GM23248 (cell line): ENCODE results near the gene RITA1. TPM values are rescaled to one million over a fixed set of nuclear protein-coding genes. Genes with fewer than 3 reads are reported as not detected.

Experiments used
- DNase-seq: peaks from one replicate; pipeline ENCODE4 v3.0.0-alpha.2; 2015
- H2AFZ ChIP-seq: fragments of 200-600 bp; sonication (generic); 2 replicates; pipeline ENCODE4 v1.6.1; 2016; ENCODE audit warnings: antibody characterized with exemption
- H3F3A ChIP-seq: fragments of 200-600 bp; sonication (generic); 2 replicates; pipeline ENCODE4 v1.6.1; 2016; ENCODE audit warnings: mild to moderate bottlenecking, antibody characterized with exemption, mixed run types; ENCODE audit not compliant: insufficient read depth
- H3K27ac ChIP-seq: fragments of 200-600 bp; sonication (generic); 2 replicates; pipeline ENCODE4 v1.5.1; 2016; ENCODE audit warnings: mild to moderate bottlenecking
- H3K27me3 ChIP-seq: fragments of 200-600 bp; sonication (generic); replicated peaks from 2 replicates; pipeline ENCODE4 v1.6.1; 2016; ENCODE audit warnings: mild to moderate bottlenecking; ENCODE audit not compliant: insufficient read depth
- H3K36me3 ChIP-seq: fragments of 200-600 bp; sonication (generic); 2 replicates; pipeline ENCODE4 v1.6.1; 2016; ENCODE audit warnings: low read depth, mild to moderate bottlenecking
- H3K4me1 ChIP-seq: fragments of 200-600 bp; sonication (generic); 2 replicates; pipeline ENCODE4 v1.6.1; 2016; ENCODE audit warnings: mild to moderate bottlenecking; ENCODE audit not compliant: insufficient read depth
- H3K4me2 ChIP-seq: fragments of 200-600 bp; sonication (generic); one replicate; pipeline ENCODE4 v1.6.1; 2016; ENCODE audit warnings: mild to moderate bottlenecking; ENCODE audit not compliant: unreplicated experiment
- H3K4me3 ChIP-seq: fragments of 200-600 bp; sonication (generic); 2 replicates; pipeline ENCODE4 v1.5.1; 2016; ENCODE audit warnings: mild to moderate bottlenecking
- H3K79me2 ChIP-seq: fragments of 200-600 bp; sonication (generic); 2 replicates; pipeline ENCODE4 v1.6.1; 2016; ENCODE audit warnings: mild to moderate bottlenecking; ENCODE audit not compliant: insufficient read depth
- H3K9ac ChIP-seq: fragments of 200-600 bp; sonication (generic); 2 replicates; pipeline ENCODE4 v1.6.1; 2016; ENCODE audit warnings: mild to moderate bottlenecking
- H3K9me2 ChIP-seq: fragments of 200-600 bp; sonication (generic); 2 replicates; pipeline ENCODE4 v1.6.1; 2016; ENCODE audit warnings: mixed run types, mild to moderate bottlenecking, moderate library complexity; ENCODE audit not compliant: insufficient read depth
- H3K9me3 ChIP-seq: fragments of 200-600 bp; sonication (generic); one replicate; pipeline ENCODE4 v1.6.1; 2017; ENCODE audit warnings: low read depth
- H4K20me1 ChIP-seq: fragments of 200-600 bp; sonication (generic); 2 replicates; pipeline ENCODE4 v1.6.0; 2016; ENCODE audit not compliant: insufficient read depth
- EZH2 ChIP-seq: fragments of 200-600 bp; sonication (generic); IDR thresholded peaks from 2 replicates; pipeline ENCODE4 v1.6.1; 2018; ENCODE audit warnings: antibody characterized with exemption, mild to moderate bottlenecking; ENCODE audit not compliant: insufficient read depth, poor library complexity, severe bottlenecking
- EZH2phosphoT487 ChIP-seq: fragments of 200-600 bp; sonication (generic); IDR thresholded peaks from 2 replicates; pipeline ENCODE4 v1.6.1; 2018; ENCODE audit warnings: antibody characterized with exemption, moderate library complexity, mild to moderate bottlenecking, low read depth; ENCODE audit not compliant: insufficient read depth
- WGBS, 2 experiments: methylation state at CpG; one replicate each; pipeline ENCODE4 v1.1.6; 2015 to 2017; ENCODE audit warnings: low lambda C conversion rate in 2 of 2, low coverage in 1 of 2; ENCODE audit errors: missing lambda C conversion rate in 2 of 2; 5-methylcytosine and 5-hydroxymethylcytosine counted together
- in situ Hi-C: fragments of 300-500 bp; cut with MboI; formaldehyde crosslinking; loops from 2 replicates; pipeline ENCODE4 v1.15.0; 2020
- polyA plus RNA-seq: library from polyadenylated mRNA; unstranded; fragments of >200 nt; fragmentation: Nextera tagmentation; extraction: Ambion mirVana; gene quantifications from 2 replicates; pipeline ENCODE4 v1.2.1, GENCODE V29; 2016
- total RNA-seq: library from RNA; depleted of rRNA; stranded (reverse); fragments of >200 nt; shearing (Covaris generic); gene quantifications from 2 replicates; pipeline ENCODE4 v1.2.3, GENCODE V29; 2014

Gene RITA1
- total and polyA plus RNA-seq, 2 experiments from 2014 or later, result 15.6 to 19.2 TPM

DNA sequence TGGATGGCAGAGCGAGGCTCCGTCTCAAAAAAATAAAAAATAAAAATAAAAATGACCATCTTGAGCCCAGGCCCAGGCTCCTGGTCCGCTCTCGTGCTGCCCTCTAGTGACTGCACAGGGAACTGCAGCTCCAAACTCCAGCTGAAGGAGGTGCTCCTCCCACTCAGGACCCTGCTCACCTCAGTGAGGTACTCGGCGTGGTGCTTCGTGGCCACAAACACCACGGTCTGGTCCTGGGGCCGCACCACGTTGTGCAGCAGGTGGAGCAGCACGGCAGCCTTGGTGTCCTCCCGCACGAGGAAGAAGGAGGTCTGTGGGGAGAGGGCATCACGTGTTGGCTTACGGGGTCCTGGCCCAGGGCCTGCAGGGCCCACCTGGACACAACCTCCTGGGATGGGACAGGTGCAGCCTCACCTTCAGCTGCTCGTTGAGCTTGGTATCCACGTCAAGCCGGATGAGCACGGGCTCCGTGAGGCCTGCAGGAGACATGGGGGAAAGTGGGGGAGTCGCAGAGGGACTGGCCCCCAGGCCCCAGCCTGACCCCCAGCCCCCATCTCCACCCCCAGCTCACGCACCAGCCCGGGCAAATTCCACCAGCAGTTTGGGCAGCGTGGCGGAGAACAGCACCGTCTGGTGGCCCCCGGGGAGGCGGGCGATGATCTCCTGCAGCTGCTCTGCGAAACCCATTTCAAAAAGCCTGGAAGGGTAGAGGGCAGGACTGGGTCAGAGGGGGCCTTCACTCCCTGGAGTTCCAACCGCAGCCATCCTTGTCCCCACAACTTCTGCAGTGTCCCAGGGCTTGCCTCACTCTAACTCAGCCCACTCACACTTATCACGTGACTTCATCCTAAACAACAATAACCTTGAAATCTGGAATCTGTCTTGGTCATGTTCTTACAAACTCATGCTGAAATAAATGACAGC is 10.8 kb upstream of the RITA1 start:
- Histone ChIP-seq H3K9me2 (no peaks in the 10 kb centered on the region), H3K4me1 (no peaks in the 10 kb centered on the region), H3K9me3 (no peaks in the 10 kb centered on the region), H3K4me2 (no peak overlapping the region), H4K20me1 (no peaks in the 10 kb centered on the region), H3F3A (no peaks in the 10 kb centered on the region), H3K79me2 (0 out of 2 replicates have a peak, but pooled peaks cover under 1% of the 10 kb centered on the region), H3K27me3 (no peaks in the 10 kb centered on the region), H3K27ac (no peak overlapping the region), H2AFZ (no peak overlapping the region), H3K4me3 (no peak overlapping the region), H3K36me3 (peaks cover 68% of the 10 kb centered on the region), H3K9ac (no peak overlapping the region)
- 46% methylated on average over 19 to 25 of the region's 32 CpGs for WGBS, 2 experiments
- TF ChIP-seq EZH2phosphoT487 (no peak), EZH2 (no peak)
- in situ Hi-C loops, result loop anchor here (10.0 kb wide), 1 partner anchor 130 kb away; no protein-coding TSS in a partner anchor
- DNase-seq, result peak; percentile 65

DNA sequence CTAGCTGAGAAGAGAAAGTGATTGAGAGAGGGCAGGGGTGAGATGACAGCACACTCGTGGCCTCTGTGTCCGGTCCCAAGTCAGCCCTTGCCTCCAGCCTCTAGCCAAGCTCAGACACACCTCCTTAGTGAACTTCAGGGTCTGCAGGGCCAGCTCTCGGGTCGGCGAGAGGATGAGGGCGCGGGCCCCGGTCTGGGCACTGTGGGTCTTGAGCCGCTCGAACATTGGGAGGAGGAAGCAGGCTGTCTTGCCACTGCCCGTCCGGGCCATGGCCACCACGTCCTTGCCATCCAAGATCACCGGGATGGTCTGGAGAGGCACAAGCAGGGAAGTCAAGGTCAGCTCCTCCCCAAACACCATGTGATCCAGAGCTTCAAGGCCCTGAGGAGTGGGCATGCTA is 6.5 kb upstream of the RITA1 start:
- no peak overlapping the region for H3K9ac ChIP-seq
- no peaks in the 10 kb centered on the region for H3K9me3 ChIP-seq
- no peak overlapping the region for H3K4me2 ChIP-seq
- no peaks in the 10 kb centered on the region for H3F3A ChIP-seq
- TF ChIP-seq EZH2phosphoT487 (no peak), EZH2 (no peak)
- no peaks in the 10 kb centered on the region; the same call in 1 of the 2 replicates for H3K4me1 ChIP-seq
- in situ Hi-C loops, result loop anchor here (10.0 kb wide), 1 partner anchor 134 kb away; no protein-coding TSS in a partner anchor
- no peak overlapping the region for H2AFZ ChIP-seq
- WGBS, 2 experiments, result 86 to 93% methylated on average over 6 to 13 of the region's 14 CpGs
- no peaks in the 10 kb centered on the region for H3K9me2 ChIP-seq
- no peak for DNase-seq
- no peak overlapping the region for H3K4me3 ChIP-seq
- peaks cover 40% of the 10 kb centered on the region for H3K79me2 ChIP-seq
- no peaks in the 10 kb centered on the region for H4K20me1 ChIP-seq
- no peak overlapping the region for H3K27ac ChIP-seq
- no peaks in the 10 kb centered on the region for H3K27me3 ChIP-seq
- peaks cover 25% of the 10 kb centered on the region for H3K36me3 ChIP-seq

DNA sequence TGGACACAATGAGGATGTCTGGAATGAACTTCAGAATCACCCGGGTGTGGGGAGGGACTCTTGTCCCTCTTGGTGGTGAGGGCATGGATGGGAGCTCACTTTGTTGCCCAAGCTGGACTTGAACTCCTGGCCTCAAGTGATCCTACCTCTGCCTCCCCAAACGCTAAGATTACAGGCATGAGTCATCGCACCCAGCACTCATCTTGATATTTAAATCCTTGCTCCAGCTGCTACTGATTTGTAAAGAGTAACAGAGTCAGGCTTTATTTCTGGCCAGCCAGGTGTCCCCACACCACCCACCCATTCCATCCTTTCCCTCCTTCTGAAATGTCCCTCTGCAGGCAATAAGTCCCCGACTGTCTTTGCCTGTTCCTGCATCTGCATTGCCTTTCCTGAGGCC is 5.2 kb upstream of the RITA1 start:
- TF ChIP-seq EZH2, result no peak
- Histone ChIP-seq H3K4me1 (no peaks in the 10 kb centered on the region; the same call in 1 of the 2 replicates), H3K4me3 (no peak overlapping the region), H3K9me2 (no peaks in the 10 kb centered on the region), H3K9me3 (no peaks in the 10 kb centered on the region), H3K9ac (no peak overlapping the region), H3K4me2 (no peak overlapping the region), H3K79me2 (peaks cover 43% of the 10 kb centered on the region), H3K27ac (no peak overlapping the region), H3K36me3 (peaks cover 23% of the 10 kb centered on the region), H2AFZ (no peak overlapping the region), H4K20me1 (no peaks in the 10 kb centered on the region), H3K27me3 (no peaks in the 10 kb centered on the region), H3F3A (no peaks in the 10 kb centered on the region)
- no peak for DNase-seq
- in situ Hi-C loops, result no loop called here
- WGBS, 2 experiments, result 58 to 60% methylated on average over 4 of the region's 4 CpGs

DNA sequence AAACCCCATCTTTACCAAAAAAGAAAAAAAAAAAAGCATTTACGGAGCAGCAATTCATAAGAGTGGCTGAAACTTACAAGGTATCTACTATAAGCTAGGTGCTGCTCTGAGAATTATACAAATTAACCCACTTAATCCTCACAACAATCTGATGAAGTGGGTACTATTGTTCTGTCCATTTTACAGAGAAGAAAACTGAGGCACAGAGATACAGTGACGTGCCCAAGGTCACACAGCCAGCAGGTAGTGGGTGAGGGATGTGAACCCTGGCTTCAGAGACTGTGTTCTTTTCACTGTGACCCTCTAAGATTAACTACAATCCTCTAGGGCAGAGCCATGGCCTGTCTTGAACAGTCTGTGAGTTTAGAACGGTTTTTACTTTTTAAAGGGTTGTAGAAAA is 3.5 kb upstream of the RITA1 start:
- Histone ChIP-seq H3K4me1 (peaks cover 3% of the 10 kb centered on the region; the same call in 1 of the 2 replicates), H3K79me2 (peaks cover 55% of the 10 kb centered on the region), H3F3A (no peaks in the 10 kb centered on the region), H3K9ac (no peak overlapping the region), H3K27me3 (no peaks in the 10 kb centered on the region), H3K4me3 (no peak overlapping the region), H3K27ac (no peak overlapping the region), H3K4me2 (no peak overlapping the region), H3K36me3 (peaks cover 18% of the 10 kb centered on the region), H3K9me2 (no peaks in the 10 kb centered on the region), H3K9me3 (no peaks in the 10 kb centered on the region), H2AFZ (no peak overlapping the region), H4K20me1 (no peaks in the 10 kb centered on the region)
- TF ChIP-seq EZH2phosphoT487, result no peak
- no peak for TF ChIP-seq EZH2
- no peak for DNase-seq
- WGBS, 2 experiments, result 98 to 100% methylated on average over 3 of the region's 3 CpGs
- in situ Hi-C loops, result no loop called here
